ENCODE results near the gene CD33.
"Not testable (repeated sequence)": the region's sequence is repeated elsewhere in the genome, so short reads cannot be mapped to it uniquely, and the experiment has no call there.

Gene CD33

DNA sequence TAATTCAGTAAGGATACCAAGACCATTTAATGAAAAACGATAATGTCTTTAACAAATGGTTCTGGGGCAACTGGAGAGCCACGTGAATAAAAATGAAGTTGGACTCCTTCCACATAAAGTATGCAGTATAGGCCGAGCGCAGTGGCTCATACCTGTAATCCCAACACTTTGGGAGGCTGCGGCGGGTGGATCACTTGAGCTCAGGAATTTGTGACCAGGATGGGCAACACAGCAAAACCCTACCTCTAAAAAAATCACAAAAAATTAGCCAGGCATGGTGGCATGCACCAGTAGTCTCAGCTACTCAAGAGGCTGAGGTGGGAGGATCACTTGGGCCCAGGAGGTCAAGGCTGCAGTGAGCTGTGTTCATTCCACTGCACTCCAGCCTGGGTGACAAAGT, 20.6 kb upstream of the CD33 start:
- Histone ChIP-seq H3K36me3 (ENCODE audit: insufficient read depth, low read length) (no peaks in the 10 kb centered on the region), H3K9me2 (replicated peaks; ENCODE audit: low read depth, low read length) (no peaks in the 10 kb centered on the region), H3K79me2 (ENCODE audit: insufficient read depth, low read length) (no peaks in the 10 kb centered on the region), H2AFZ (ENCODE audit: low read length) (no peak overlapping the region), H3K4me1 (ENCODE audit: insufficient read depth, low read length, poor library complexity, severe bottlenecking) (no peaks in the 10 kb centered on the region), H3F3A (ENCODE audit: low read depth) (no peaks in the 10 kb centered on the region), H3K27me3 (ENCODE audit: insufficient read depth, low read length, poor library complexity, severe bottlenecking) (no peaks in the 10 kb centered on the region), H3K9me3 (ENCODE audit: insufficient read depth, low read depth, low read length) (no peaks in the 10 kb centered on the region), H3K4me2 (ENCODE audit: low read depth, low read length, poor library complexity, severe bottlenecking) (no peak overlapping the region), H4K20me1 (ENCODE audit: insufficient read depth, low read length, poor library complexity, severe bottlenecking) (no peaks in the 10 kb centered on the region), H3K9ac (ENCODE audit: low read depth, low read length, poor library complexity, severe bottlenecking) (no peak overlapping the region), H3K4me3 (ENCODE audit: low read length, poor library complexity, severe bottlenecking) (no peak overlapping the region)
- no peak for TF ChIP-seq EZH2phosphoT487 (IDR thresholded peaks at IDR 0.05; ENCODE audit: borderline replicate concordance)
- TF ChIP-seq, protein P1, sequence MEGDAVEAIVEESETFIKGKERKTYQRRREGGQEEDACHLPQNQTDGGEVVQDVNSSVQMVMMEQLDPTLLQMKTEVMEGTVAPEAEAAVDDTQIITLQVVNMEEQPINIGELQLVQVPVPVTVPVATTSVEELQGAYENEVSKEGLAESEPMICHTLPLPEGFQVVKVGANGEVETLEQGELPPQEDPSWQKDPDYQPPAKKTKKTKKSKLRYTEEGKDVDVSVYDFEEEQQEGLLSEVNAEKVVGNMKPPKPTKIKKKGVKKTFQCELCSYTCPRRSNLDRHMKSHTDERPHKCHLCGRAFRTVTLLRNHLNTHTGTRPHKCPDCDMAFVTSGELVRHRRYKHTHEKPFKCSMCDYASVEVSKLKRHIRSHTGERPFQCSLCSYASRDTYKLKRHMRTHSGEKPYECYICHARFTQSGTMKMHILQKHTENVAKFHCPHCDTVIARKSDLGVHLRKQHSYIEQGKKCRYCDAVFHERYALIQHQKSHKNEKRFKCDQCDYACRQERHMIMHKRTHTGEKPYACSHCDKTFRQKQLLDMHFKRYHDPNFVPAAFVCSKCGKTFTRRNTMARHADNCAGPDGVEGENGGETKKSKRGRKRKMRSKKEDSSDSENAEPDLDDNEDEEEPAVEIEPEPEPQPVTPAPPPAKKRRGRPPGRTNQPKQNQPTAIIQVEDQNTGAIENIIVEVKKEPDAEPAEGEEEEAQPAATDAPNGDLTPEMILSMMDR (conservative IDR thresholded peaks at IDR 0.05; ENCODE audit: low read length), result no peak

- Histone ChIP-seq H3K4me1 (ENCODE audit: insufficient read depth, low read length, poor library complexity, severe bottlenecking) (no peaks in the 10 kb centered on the region), H4K20me1 (ENCODE audit: insufficient read depth, low read length, poor library complexity, severe bottlenecking) (no peaks in the 10 kb centered on the region), H3K27me3 (ENCODE audit: insufficient read depth, low read length, poor library complexity, severe bottlenecking) (no peaks in the 10 kb centered on the region), H3F3A (ENCODE audit: low read depth) (no peaks in the 10 kb centered on the region), H3K4me2 (ENCODE audit: low read depth, low read length, poor library complexity, severe bottlenecking) (no peak overlapping the region), H3K9me2 (replicated peaks; ENCODE audit: low read depth, low read length) (no peaks in the 10 kb centered on the region), H3K9ac (ENCODE audit: low read depth, low read length, poor library complexity, severe bottlenecking) (no peak overlapping the region), H3K36me3 (ENCODE audit: insufficient read depth, low read length) (no peaks in the 10 kb centered on the region), H3K9me3 (ENCODE audit: insufficient read depth, low read depth, low read length) (no peaks in the 10 kb centered on the region), H3K4me3 (ENCODE audit: low read length, poor library complexity, severe bottlenecking) (no peak overlapping the region), H2AFZ (ENCODE audit: low read length) (no peak overlapping the region), H3K79me2 (ENCODE audit: insufficient read depth, low read length) (no peaks in the 10 kb centered on the region)
- no peak for TF ChIP-seq EZH2phosphoT487 (IDR thresholded peaks at IDR 0.05; ENCODE audit: borderline replicate concordance)
- TF ChIP-seq, protein P1 (conservative IDR thresholded peaks at IDR 0.05; ENCODE audit: low read length), result no peak
These were observed 17.1 kb upstream of the CD33 start for GRCh38 chr19:51207747-51208146.

DNA sequence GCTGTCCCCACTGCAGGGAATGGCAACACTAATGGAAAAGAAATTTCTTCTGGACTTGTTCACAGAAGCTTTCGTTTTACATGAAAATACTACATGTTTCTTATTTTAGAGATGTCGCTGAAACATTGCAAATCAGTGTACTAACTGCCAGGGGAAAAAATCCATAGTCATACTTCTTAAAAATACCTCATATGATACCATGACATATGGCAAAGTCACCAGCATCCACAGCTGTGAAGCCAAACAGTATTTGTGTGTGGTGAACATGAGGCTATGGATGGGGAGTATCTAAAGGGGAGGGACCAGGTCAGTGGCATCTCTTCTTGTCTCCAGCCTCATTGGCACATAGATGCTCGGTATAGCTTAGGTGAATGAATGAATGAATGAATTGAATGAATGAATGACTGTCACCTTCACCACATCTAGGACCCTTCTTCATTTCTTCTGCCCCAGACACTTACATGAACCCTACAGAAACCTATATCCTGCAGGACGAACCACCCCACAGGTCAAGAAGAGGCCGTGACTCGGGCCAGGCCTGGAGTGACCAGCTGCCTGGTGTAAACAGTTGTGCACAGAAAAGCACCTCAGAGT, 14.6 kb upstream of the CD33 start:
- no peaks in the 10 kb centered on the region for H3K4me1 ChIP-seq (ENCODE audit: insufficient read depth, low read length, poor library complexity, severe bottlenecking)
- H3F3A ChIP-seq (ENCODE audit: low read depth), result no peaks in the 10 kb centered on the region
- TF ChIP-seq, protein P1 (conservative IDR thresholded peaks at IDR 0.05; ENCODE audit: low read length), result no peak
- TF ChIP-seq EZH2phosphoT487 (IDR thresholded peaks at IDR 0.05; ENCODE audit: borderline replicate concordance), result no peak
- no peak overlapping the region for H3K4me2 ChIP-seq (ENCODE audit: low read depth, low read length, poor library complexity, severe bottlenecking)
- no peaks in the 10 kb centered on the region for H3K79me2 ChIP-seq (ENCODE audit: insufficient read depth, low read length)
- H3K4me3 ChIP-seq (ENCODE audit: low read length, poor library complexity, severe bottlenecking), result no peak overlapping the region
- H4K20me1 ChIP-seq (ENCODE audit: insufficient read depth, low read length, poor library complexity, severe bottlenecking), result no peaks in the 10 kb centered on the region
- H3K9me2 ChIP-seq (replicated peaks; ENCODE audit: low read depth, low read length), result no peaks in the 10 kb centered on the region
- peaks cover 2% of the 10 kb centered on the region; the same call in 1 of the 2 replicates for H3K9me3 ChIP-seq (ENCODE audit: insufficient read depth, low read depth, low read length)
- H3K36me3 ChIP-seq (ENCODE audit: insufficient read depth, low read length), result no peaks in the 10 kb centered on the region
- no peaks in the 10 kb centered on the region for H3K27me3 ChIP-seq (ENCODE audit: insufficient read depth, low read length, poor library complexity, severe bottlenecking)
- H2AFZ ChIP-seq (ENCODE audit: low read length), result no peak overlapping the region
- H3K9ac ChIP-seq (ENCODE audit: low read depth, low read length, poor library complexity, severe bottlenecking), result no peak overlapping the region

GRCh38 chr19:51210874-51211361, 14.0 kb upstream of the CD33 start:
- H3K4me1 ChIP-seq (ENCODE audit: insufficient read depth, low read length, poor library complexity, severe bottlenecking); H3K4me3 ChIP-seq (ENCODE audit: low read length, poor library complexity, severe bottlenecking); H3F3A ChIP-seq (ENCODE audit: low read depth); H2AFZ ChIP-seq (ENCODE audit: low read length); H3K79me2 ChIP-seq (ENCODE audit: insufficient read depth, low read length); H4K20me1 ChIP-seq (ENCODE audit: insufficient read depth, low read length, poor library complexity, severe bottlenecking); H3K9me3 ChIP-seq (ENCODE audit: insufficient read depth, low read depth, low read length); H3K36me3 ChIP-seq (ENCODE audit: insufficient read depth, low read length); H3K4me2 ChIP-seq (ENCODE audit: low read depth, low read length, poor library complexity, severe bottlenecking); H3K9me2 ChIP-seq (replicated peaks; ENCODE audit: low read depth, low read length); H3K27me3 ChIP-seq (ENCODE audit: insufficient read depth, low read length, poor library complexity, severe bottlenecking); H3K9ac ChIP-seq (ENCODE audit: low read depth, low read length, poor library complexity, severe bottlenecking): not testable (repeated sequence)
